Natural killer cell (primary cell): ENCODE results near the gene LCLAT1. TPM values are rescaled to one million over a fixed set of nuclear protein-coding genes. Genes with fewer than 3 reads are reported as not detected.

Experiments used
- ATAC-seq, 3 donors: fragments of 150-1000 bp in 2 of 3; fragments of 200-7000 bp in 1 of 3; cut with Tn5 transposase; 1 replicate in 1 of 3; 2 replicates in 2 of 3; pipeline ENCODE4 v1.10.0; 2021; ENCODE audit warnings: mild to moderate bottlenecking in 2 of 3, moderate library complexity in 2 of 3
- DNase-seq, 2 donors: peaks; one replicate each; pipeline versions ENCODE4 v3.0.0 to v3.0.0-alpha.2; 2013 to 2021; ENCODE audit warnings: mixed read lengths in 1 of 2
- H3K27ac ChIP-seq: one replicate; pipeline ENCODE4 v1.5.1; 2013; ENCODE audit warnings: mild to moderate bottlenecking, low read length
- H3K27me3 ChIP-seq: one replicate; pipeline ENCODE4 v1.6.1; 2013; ENCODE audit warnings: low read length; ENCODE audit not compliant: control insufficient read depth, insufficient read depth
- H3K36me3 ChIP-seq: one replicate; pipeline ENCODE4 v1.6.1; 2013; ENCODE audit warnings: low read length; ENCODE audit not compliant: control insufficient read depth, insufficient read depth
- H3K4me1 ChIP-seq: one replicate; pipeline ENCODE4 v1.6.1; 2013; ENCODE audit warnings: low read length; ENCODE audit not compliant: control insufficient read depth, insufficient read depth
- H3K4me3 ChIP-seq: one replicate; pipeline ENCODE4 v1.5.1; 2013; ENCODE audit warnings: low read length
- H3K9me3 ChIP-seq: one replicate; pipeline ENCODE4 v1.6.1; 2013; ENCODE audit warnings: low read length; ENCODE audit not compliant: control insufficient read depth, insufficient read depth
- H3K27ac Mint-ChIP-seq, 2 donors: one replicate each; pipeline ENCODE4 v1.8.0; 2022; ENCODE audit warnings: mild to moderate bottlenecking in 2 of 2, mixed read lengths in 2 of 2, moderate library complexity in 1 of 2
- H3K27me3 Mint-ChIP-seq, 2 donors: one replicate each; pipeline ENCODE4 v1.8.0; 2022; ENCODE audit warnings: low read depth in 2 of 2, mixed read lengths in 2 of 2
- H3K36me3 Mint-ChIP-seq: one replicate; pipeline ENCODE4 v1.8.0; 2022; ENCODE audit warnings: mixed read lengths
- H3K4me1 Mint-ChIP-seq, 2 donors: one replicate each; pipeline ENCODE4 v1.8.0; 2022; ENCODE audit warnings: mixed read lengths in 2 of 2
- H3K4me3 Mint-ChIP-seq: one replicate; pipeline ENCODE4 v1.8.0; 2022; ENCODE audit warnings: mild to moderate bottlenecking, moderate library complexity, mixed read lengths
- H3K9me3 Mint-ChIP-seq, 2 donors: one replicate each; pipeline ENCODE4 v1.8.0; 2022; ENCODE audit warnings: mixed read lengths in 2 of 2
- CTCF ChIP-seq: fragments of 200-600 bp; IDR thresholded peaks from one replicate; pipeline ENCODE4 v1.8.0; 2022; ENCODE audit warnings: antibody characterized with exemption
- WGBS: methylation state at CpG from one replicate; pipeline ENCODE4 v1.1.7; 2013; ENCODE audit warnings: missing lambda C conversion rate; ENCODE audit not compliant: insufficient coverage; 5-methylcytosine and 5-hydroxymethylcytosine counted together
- intact Hi-C: fragments of 100-400 bp; cut with micrococcal nuclease; formaldehyde crosslinking; loops from one replicate; pipeline ENCODE4 v1.14.2; 2022
- total RNA-seq, 4 donors: library from RNA; stranded (reverse); fragments of 120-200 nt in 1 of 4; gene quantifications; one replicate each; pipeline versions ENCODE4 v1.2.3 to v1.2.4, GENCODE V29; 2013 to 2022

Gene LCLAT1
- total RNA-seq, 3 donors from 2014 or later (not counting 1 experiment from before 2014, with no cell fraction given) = 13.0 to 16.2 (median 14.2) TPM

GRCh38 chr2:30527859-30528258 lies 80.8 kb downstream of the LCLAT1 start:
- intact Hi-C loops = no loop called here
- no peaks in the 10 kb centered on the region for H3K27me3 ChIP-seq
- H3K9me3 ChIP-seq = peaks cover 2% of the 10 kb centered on the region
- Mint-ChIP-seq H3K9me3 (peaks cover 2 to 3% of the 10 kb centered on the region in 2 donors), H3K36me3 (peaks cover 9% of the 10 kb centered on the region), H3K27me3 (no peaks in the 10 kb centered on the region), H3K4me3 (no peak overlapping the region), H3K27ac (no peak overlapping the region), H3K4me1 (no peaks in the 10 kb centered on the region)
- no peak for DNase-seq
- TF ChIP-seq CTCF = no peak
- ATAC-seq = no peak
- H3K36me3 ChIP-seq = no peaks in the 10 kb centered on the region
- no peaks in the 10 kb centered on the region for H3K4me1 ChIP-seq
- no peak overlapping the region for H3K4me3 ChIP-seq
- 95% methylated on average over 1 of the region's 2 CpGs for WGBS
- no peak overlapping the region for H3K27ac ChIP-seq

- Mint-ChIP-seq H3K36me3 (peaks cover 22% of the 10 kb centered on the region), H3K4me3 (no peak overlapping the region), H3K27me3 (no peaks in the 10 kb centered on the region), H3K27ac (no peak overlapping the region), H3K4me1 (no peaks in the 10 kb centered on the region), H3K9me3 (peaks cover 2 to 3% of the 10 kb centered on the region in 2 donors)
- WGBS = 100% methylated on average over 2 of the region's 2 CpGs
- H3K4me1 ChIP-seq = no peaks in the 10 kb centered on the region
- intact Hi-C loops = no loop called here
- ATAC-seq (no peak), DNase-seq (no peak)
- peaks cover 2% of the 10 kb centered on the region for H3K9me3 ChIP-seq
- H3K27ac ChIP-seq = no peak overlapping the region
- no peak for TF ChIP-seq CTCF
- no peaks in the 10 kb centered on the region for H3K27me3 ChIP-seq
- H3K36me3 ChIP-seq = peaks cover 19% of the 10 kb centered on the region
- H3K4me3 ChIP-seq = no peak overlapping the region
These were observed 83.3 kb downstream of the LCLAT1 start for GRCh38 chr2:30530346-30530745.

GRCh38 chr2:30541680-30542079 lies 94.6 kb downstream of the LCLAT1 start:
- H3K27ac Mint-ChIP-seq = no peak overlapping the region
- H3K27me3 ChIP-seq = no peaks in the 10 kb centered on the region
- H3K9me3 Mint-ChIP-seq = peaks cover 0 to under 1% of the 10 kb centered on the region in 2 donors
- H3K4me3 ChIP-seq = no peak overlapping the region
- peaks cover 14% of the 10 kb centered on the region in 2 donors for H3K4me1 Mint-ChIP-seq
- DNase-seq = no peak
- no peaks in the 10 kb centered on the region for H3K9me3 ChIP-seq
- H3K4me3 Mint-ChIP-seq = no peak overlapping the region
- WGBS = no CpG with 5 or more reads among the region's 1 CpG
- intact Hi-C loops = no loop called here
- no peak for ATAC-seq
- peaks cover 2% of the 10 kb centered on the region for H3K36me3 Mint-ChIP-seq
- no peak overlapping the region for H3K27ac ChIP-seq
- no peaks in the 10 kb centered on the region for H3K4me1 ChIP-seq
- TF ChIP-seq CTCF = no peak
- H3K27me3 Mint-ChIP-seq = no peaks in the 10 kb centered on the region
- H3K36me3 ChIP-seq = no peaks in the 10 kb centered on the region

- no peaks in the 10 kb centered on the region for H3K4me1 ChIP-seq
- no peaks in the 10 kb centered on the region for H3K9me3 ChIP-seq
- Mint-ChIP-seq H3K27ac (no peak overlapping the region), H3K4me3 (no peak overlapping the region), H3K27me3 (no peaks in the 10 kb centered on the region), H3K9me3 (no peaks in the 10 kb centered on the region), H3K36me3 (no peaks in the 10 kb centered on the region), H3K4me1 (peaks cover 14 to 18% of the 10 kb centered on the region in 2 donors)
- intact Hi-C loops = no loop called here
- no peak overlapping the region for H3K27ac ChIP-seq
- H3K27me3 ChIP-seq = no peaks in the 10 kb centered on the region
- no peak for TF ChIP-seq CTCF
- no peaks in the 10 kb centered on the region for H3K36me3 ChIP-seq
- no CpG with 5 or more reads among the region's 1 CpG for whole genome bisulfite sequencing
- ATAC-seq = no peak
- H3K4me3 ChIP-seq = no peak overlapping the region
- DNase-seq = no peak
These were observed 98.8 kb downstream of the LCLAT1 start for GRCh38 chr2:30545875-30546274.
